ENCODE results near the gene CELSR3.

DNA sequence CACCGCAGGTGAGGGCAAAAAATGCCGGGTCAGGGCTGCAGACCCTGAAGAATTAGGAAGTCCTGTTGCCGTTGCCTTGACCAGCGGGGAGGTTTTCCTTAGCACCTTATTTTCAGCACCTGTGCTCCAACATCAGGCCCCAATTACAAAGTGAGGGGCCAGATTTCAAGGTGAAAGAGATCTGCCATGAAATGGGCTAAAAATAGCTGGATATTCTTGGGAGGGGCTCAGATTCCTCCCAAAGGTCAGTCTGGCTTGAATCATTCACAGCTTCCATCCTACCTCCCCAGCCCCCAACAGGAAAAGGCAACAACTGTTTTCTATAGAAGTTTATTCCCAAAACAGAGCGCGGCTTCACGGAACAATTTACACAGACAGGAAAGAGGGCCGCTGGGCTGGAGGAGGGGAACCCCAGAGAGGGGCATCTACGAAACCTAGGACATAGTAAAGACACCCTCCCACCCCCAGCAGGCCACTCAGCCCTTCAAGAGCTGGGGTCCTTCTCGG, 26.5 kb downstream of the CELSR3 start:
- TF ChIP-seq, protein P1, sequence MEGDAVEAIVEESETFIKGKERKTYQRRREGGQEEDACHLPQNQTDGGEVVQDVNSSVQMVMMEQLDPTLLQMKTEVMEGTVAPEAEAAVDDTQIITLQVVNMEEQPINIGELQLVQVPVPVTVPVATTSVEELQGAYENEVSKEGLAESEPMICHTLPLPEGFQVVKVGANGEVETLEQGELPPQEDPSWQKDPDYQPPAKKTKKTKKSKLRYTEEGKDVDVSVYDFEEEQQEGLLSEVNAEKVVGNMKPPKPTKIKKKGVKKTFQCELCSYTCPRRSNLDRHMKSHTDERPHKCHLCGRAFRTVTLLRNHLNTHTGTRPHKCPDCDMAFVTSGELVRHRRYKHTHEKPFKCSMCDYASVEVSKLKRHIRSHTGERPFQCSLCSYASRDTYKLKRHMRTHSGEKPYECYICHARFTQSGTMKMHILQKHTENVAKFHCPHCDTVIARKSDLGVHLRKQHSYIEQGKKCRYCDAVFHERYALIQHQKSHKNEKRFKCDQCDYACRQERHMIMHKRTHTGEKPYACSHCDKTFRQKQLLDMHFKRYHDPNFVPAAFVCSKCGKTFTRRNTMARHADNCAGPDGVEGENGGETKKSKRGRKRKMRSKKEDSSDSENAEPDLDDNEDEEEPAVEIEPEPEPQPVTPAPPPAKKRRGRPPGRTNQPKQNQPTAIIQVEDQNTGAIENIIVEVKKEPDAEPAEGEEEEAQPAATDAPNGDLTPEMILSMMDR (conservative IDR thresholded peaks at IDR 0.05; ENCODE audit: low read depth, low read length), result no peak
- TF ChIP-seq SMC3 (IDR thresholded peaks at IDR 0.05; ENCODE audit: low read depth, low read length) (no peak), CEBPB (IDR thresholded peaks at IDR 0.05; ENCODE audit: low read depth, low read length) (no peak), POLR2A (IDR thresholded peaks at IDR 0.05; ENCODE audit: low read depth, low read length) (no peak), FOS (IDR thresholded peaks at IDR 0.05; ENCODE audit: low read depth, low read length) (no peak)
